IMR-90 (cell line): ENCODE results near the gene SUGCT. TPM values are rescaled to one million over a fixed set of nuclear protein-coding genes. Genes with fewer than 3 reads are reported as not detected.

ENCODE experiments used
- ATAC-seq: fragments of 200-7000 bp; cut with Tn5 transposase; 2 replicates; pipeline ENCODE4 v1.9.1; 2020; ENCODE audit warnings: low read depth, mild to moderate bottlenecking, moderate library complexity
- BruUV-seq: library from RNA; stranded (reverse); fragments of 400-500 nt; replicated peaks from 2 replicates; lab custom pipeline; 2021; lab: Mats Ljungman, UMichigan
- CTCF ChIA-PET: fragments of 300-600 bp; formaldehyde crosslinking; extraction: SDS; loops from one replicate; lab custom pipeline; 2021; ENCODE audit warnings: antibody characterized with exemption; lab: Yijun Ruan, JAX
- POLR2A ChIA-PET: fragments of 300-600 bp; sonication (Branson Sonifier 250); formaldehyde crosslinking; loops from one replicate; lab custom pipeline; 2022; ENCODE audit warnings: antibody characterized with exemption; ENCODE audit not compliant: unreplicated experiment; lab: Charles Lee
- DNase-seq: peaks from one replicate; pipeline ENCODE4 v3.0.0; 2013
- H2AFZ ChIP-seq: replicated peaks from 2 replicates; pipeline ENCODE3; 2013; ENCODE audit warnings: low read length, mild to moderate bottlenecking; ENCODE audit not compliant: poor library complexity
- H2AK5ac ChIP-seq: 2 replicates; pipeline ENCODE4 v1.6.1; 2013; ENCODE audit warnings: low read depth, low read length, inconsistent platforms
- H2AK9ac ChIP-seq: replicated peaks from 2 replicates; pipeline ENCODE3; 2013; ENCODE audit warnings: mild to moderate bottlenecking, low read depth, low read length, moderate library complexity; ENCODE audit not compliant: poor library complexity
- H2BK120ac ChIP-seq: 2 replicates; pipeline ENCODE4 v1.6.1; 2013; ENCODE audit warnings: low read depth, low read length, inconsistent platforms
- H2BK15ac ChIP-seq: 3 replicates; pipeline ENCODE4 v1.6.1; 2013; ENCODE audit warnings: low read depth, low read length, inconsistent platforms
- H2BK20ac ChIP-seq: 2 replicates; pipeline ENCODE4 v1.6.1; 2013; ENCODE audit warnings: low read depth, mild to moderate bottlenecking, inconsistent platforms, low read length, moderate library complexity
- H2BK5ac ChIP-seq: 2 replicates; pipeline ENCODE4 v1.6.1; 2013; ENCODE audit warnings: mild to moderate bottlenecking, low read depth, low read length, inconsistent platforms; ENCODE audit not compliant: poor library complexity, severe bottlenecking
- H3K14ac ChIP-seq: replicated peaks from 2 replicates; pipeline ENCODE4 v1.6.1; 2013; ENCODE audit warnings: low read depth, low read length, inconsistent platforms
- H3K18ac ChIP-seq: 2 replicates; pipeline ENCODE4 v1.6.1; 2013; ENCODE audit warnings: low read depth, low read length, control low read depth
- H3K23ac ChIP-seq: 2 replicates; pipeline ENCODE4 v1.6.1; 2013; ENCODE audit warnings: low read depth, low read length, inconsistent platforms
- H3K27ac ChIP-seq: 2 replicates; pipeline ENCODE4 v1.5.1; 2013; ENCODE audit warnings: mild to moderate bottlenecking, control low read depth, low read length; ENCODE audit not compliant: insufficient read depth
- H3K27me3 ChIP-seq: 2 replicates; pipeline ENCODE4 v1.6.1; 2013; ENCODE audit warnings: low read length; ENCODE audit not compliant: control insufficient read depth, insufficient read depth
- H3K36me3 ChIP-seq: 2 replicates; pipeline ENCODE4 v1.6.1; 2013; ENCODE audit warnings: low read length, mixed read lengths; ENCODE audit not compliant: control insufficient read depth, insufficient read depth
- H3K4ac ChIP-seq: 2 replicates; pipeline ENCODE4 v1.6.1; 2013; ENCODE audit warnings: low read depth, low read length, inconsistent platforms
- H3K4me1 ChIP-seq: 2 replicates; pipeline ENCODE4 v1.6.1; 2013; ENCODE audit warnings: low read length, mixed read lengths; ENCODE audit not compliant: control insufficient read depth, insufficient read depth
- H3K4me2 ChIP-seq: 2 replicates; pipeline ENCODE4 v1.6.1; 2013; ENCODE audit warnings: low read depth, mild to moderate bottlenecking, control low read depth, low read length, moderate library complexity
- H3K4me3 ChIP-seq: 2 replicates; pipeline ENCODE4 v1.5.1; 2013; ENCODE audit warnings: low read depth, mild to moderate bottlenecking, control low read depth, low read length, moderate library complexity; ENCODE audit not compliant: insufficient read depth
- H3K56ac ChIP-seq: 2 replicates; pipeline ENCODE4 v1.6.1; 2013; ENCODE audit warnings: low read length, inconsistent platforms; ENCODE audit not compliant: insufficient read depth; ENCODE audit errors: extremely low read depth
- H3K79me1 ChIP-seq, 2 experiments: 2 replicates each; pipeline ENCODE4 v1.6.1; 2013; ENCODE audit warnings: low read length in 2 of 2, inconsistent platforms in 1 of 2, low read depth in 1 of 2
- H3K9ac ChIP-seq: 2 replicates; pipeline ENCODE4 v1.6.1; 2013; ENCODE audit warnings: low read depth, low read length, control low read depth
- H3K9me1 ChIP-seq: 2 replicates; pipeline ENCODE4 v1.6.1; 2013; ENCODE audit warnings: low read length, inconsistent platforms; ENCODE audit not compliant: insufficient read depth
- H3K9me3 ChIP-seq: 2 replicates; pipeline ENCODE4 v1.6.1; 2013; ENCODE audit warnings: low read length; ENCODE audit not compliant: control insufficient read depth, insufficient read depth
- H4K20me1 ChIP-seq: 2 replicates; pipeline ENCODE4 v1.6.1; 2013; ENCODE audit warnings: low read length, inconsistent platforms; ENCODE audit not compliant: insufficient read depth
- H4K5ac ChIP-seq: 2 replicates; pipeline ENCODE4 v1.6.1; 2013; ENCODE audit warnings: mild to moderate bottlenecking, low read depth, low read length, control low read depth
- H4K8ac ChIP-seq, 2 experiments: 2 replicates each; pipeline ENCODE4 v1.6.1; 2013; ENCODE audit warnings: low read depth in 2 of 2, low read length in 2 of 2, control low read depth in 1 of 2, inconsistent platforms in 1 of 2
- H4K91ac ChIP-seq: 2 replicates; pipeline ENCODE4 v1.6.1; 2013; ENCODE audit warnings: low read depth, low read length, inconsistent platforms; ENCODE audit not compliant: insufficient read depth
- CEBPB ChIP-seq: IDR thresholded peaks from 2 replicates; pipeline ENCODE4 v1.6.1; 2012; ENCODE audit warnings: low read depth, low read length, improper control_type of control experiment
- ELK1 ChIP-seq: fragments of 150-350 bp; IDR thresholded peaks from 2 replicates; pipeline ENCODE4 v1.6.1; 2016; ENCODE audit warnings: low read depth, mild to moderate bottlenecking, low read length, moderate library complexity, borderline replicate concordance
- FOS ChIP-seq: fragments of 150-350 bp; IDR thresholded peaks from 2 replicates; pipeline ENCODE4 v1.6.1; 2016; ENCODE audit warnings: low read depth, low read length
- MAFK ChIP-seq: IDR thresholded peaks from 2 replicates; pipeline ENCODE4 v1.6.1; 2012; ENCODE audit warnings: low read depth, low read length, improper control_type of control experiment
- MAZ ChIP-seq: IDR thresholded peaks from 2 replicates; pipeline ENCODE4 v1.6.1; 2012; ENCODE audit warnings: low read depth, mild to moderate bottlenecking, low read length, improper control_type of control experiment, moderate library complexity, borderline replicate concordance
- MXI1 ChIP-seq: IDR thresholded peaks from 2 replicates; pipeline ENCODE4 v1.6.1; 2012; ENCODE audit warnings: low read depth, mild to moderate bottlenecking, low read length, moderate library complexity, borderline replicate concordance
- NFE2L2 ChIP-seq: fragments of 150-350 bp; IDR thresholded peaks from 2 replicates; pipeline ENCODE4 v1.6.1; 2016; ENCODE audit warnings: low read depth, mild to moderate bottlenecking, low read length
- POLR2A ChIP-seq: IDR thresholded peaks from 2 replicates; pipeline ENCODE4 v1.6.1; 2012; ENCODE audit warnings: mild to moderate bottlenecking, low read depth, low read length
- RAD21 ChIP-seq: IDR thresholded peaks from 2 replicates; pipeline ENCODE4 v1.6.1; 2012; ENCODE audit warnings: low read length, improper control_type of control experiment
- RCOR1 ChIP-seq: IDR thresholded peaks from 2 replicates; pipeline ENCODE4 v1.6.1; 2012; ENCODE audit warnings: mild to moderate bottlenecking, low read length, improper control_type of control experiment; ENCODE audit not compliant: insufficient replicate concordance
- RFX5 ChIP-seq: IDR thresholded peaks from 2 replicates; pipeline ENCODE4 v1.8.0; 2012; ENCODE audit warnings: low read depth, mild to moderate bottlenecking, low read length, moderate library complexity
- SMC3 ChIP-seq: fragments of 150-350 bp; IDR thresholded peaks from 2 replicates; pipeline ENCODE4 v1.6.1; 2016; ENCODE audit warnings: low read depth, mild to moderate bottlenecking, antibody characterized with exemption, low read length, moderate library complexity
- USF2 ChIP-seq: fragments of 150-350 bp; IDR thresholded peaks from 2 replicates; pipeline ENCODE4 v1.6.1; 2017; ENCODE audit warnings: mild to moderate bottlenecking, antibody characterized with exemption, low read length, low read depth
- WGBS, 2 experiments: methylation state at CpG; one replicate each; pipeline versions ENCODE4 v1.1.5 to v1.1.7; 2013; ENCODE audit warnings: missing lambda C conversion rate in 2 of 2; ENCODE audit not compliant: insufficient read length in 1 of 2; ENCODE audit errors: extremely low coverage in 2 of 2; 5-methylcytosine and 5-hydroxymethylcytosine counted together
- dilution Hi-C: fragments of 300-500 bp; cut with HindIII; formaldehyde crosslinking; loops from one replicate; pipeline ENCODE4 v1.14.3; 2018; ENCODE audit warnings: low sequenced_read_pairs; ENCODE audit not compliant: unreplicated experiment
- in situ Hi-C: fragments of 300-500 bp; cut with MboI; formaldehyde crosslinking; loops from 3 replicates; pipeline ENCODE4 v1.14.3; 2019; ENCODE audit warnings: low sequenced_read_pairs, inconsistent platforms, mixed read lengths
- intact Hi-C: fragments of 100-400 bp; cut with micrococcal nuclease; formaldehyde crosslinking; loops from 2 replicates; pipeline ENCODE4 v1.10.0; 2022
- polyA plus RNA-seq, 3 experiments: library from polyadenylated mRNA; depleted of rRNA; stranded (reverse); fragments of >200 nt; gene quantifications; 2 replicates each; pipeline ENCODE4 v1.2.3, GENCODE V29; 2012; ENCODE audit warnings: low replicate concordance in 1 of 3
- total RNA-seq: library from RNA; depleted of rRNA; stranded (reverse); fragments of >200 nt; gene quantifications from 2 replicates; pipeline ENCODE4 v1.2.3, GENCODE V29; 2012

The SUGCT gene
- total and polyA plus RNA-seq, 2 of the 4 experiments (the other 2 are of a cell fraction), result 5.9 to 8.3 TPM

- no TSS peak for BruUV-seq
- DNase-seq (no peak), ATAC-seq (no peak)
- Histone ChIP-seq H2BK15ac (no peak overlapping the region), H2AK9ac (no peak overlapping the region), H2BK20ac (peak overlapping the region; percentile 49; the same call in 1 of the 2 replicates), H3K23ac (no peak overlapping the region; the same call in 1 of the 2 replicates), H2AK5ac (no peak overlapping the region), H3K4ac (peak overlapping the region; percentile 17; the same call in 1 of the 2 replicates), H4K8ac (peak overlapping the region in 1 of 2 experiments; percentile 21; a peak in 1 of 4 replicates), H2AFZ (no peak overlapping the region), H3K4me3 (no peak overlapping the region), H3K9ac (no peak overlapping the region), H3K56ac (no peak overlapping the region), H2BK120ac (peak overlapping the region; percentile 37; the same call in 1 of the 2 replicates), H3K4me2 (no peak overlapping the region), H3K79me1 (no peaks in the 10 kb centered on the region), H3K14ac (no peak overlapping the region), H4K20me1 (no peaks in the 10 kb centered on the region), H4K91ac (peak overlapping the region; percentile 0; the same call in 1 of the 2 replicates), H3K9me3 (no peaks in the 10 kb centered on the region), H3K27ac (no peak overlapping the region), H3K4me1 (no peaks in the 10 kb centered on the region), H3K36me3 (no peaks in the 10 kb centered on the region), H3K27me3 (no peaks in the 10 kb centered on the region), H3K18ac (peak overlapping the region; percentile 47; the same call in 1 of the 2 replicates), H2BK5ac (peak overlapping the region; percentile 29), H4K5ac (no peak overlapping the region), H3K9me1 (no peaks in the 10 kb centered on the region)
- WGBS, 2 experiments, result no CpG with 5 or more reads among the region's 2 CpGs
- CTCF ChIA-PET, result interaction anchor here (0.5 kb wide), 1 partner anchor 37 kb away, joined by 3 read pairs; no protein-coding TSS in a partner anchor
- POLR2A ChIA-PET, result no interaction called here
- dilution Hi-C loops (no loop called here), in situ Hi-C loops (no loop called here), intact Hi-C loops (no loop called here)
- no peak for TF ChIP-seq RFX5
- no peak for TF ChIP-seq RAD21
- no peak for TF ChIP-seq SMC3
- no peak for TF ChIP-seq NFE2L2
- no peak for TF ChIP-seq CEBPB
- TF ChIP-seq MAFK, result no peak
- no peak for TF ChIP-seq MXI1
- no peak for TF ChIP-seq RCOR1
- TF ChIP-seq ELK1, result no peak
- TF ChIP-seq FOS, result no peak
- TF ChIP-seq POLR2A, result no peak
- TF ChIP-seq MAZ, result no peak
- TF ChIP-seq USF2, result no peak
Measured at GRCh38 chr7:40213291-40213690, 78.5 kb downstream of the SUGCT start.
